ENCODE measurements around the gene B4GALT4. TPM values are rescaled to one million over a fixed set of nuclear protein-coding genes. Genes with fewer than 3 reads are reported as not detected.
"Not testable (repeated sequence)": the region's sequence is repeated elsewhere in the genome, so short reads cannot be mapped to it uniquely, and the experiment has no call there.

Gene B4GALT4
- total RNA-seq, 3 donors from 2014 or later (not counting 1 experiment from before 2014, with no cell fraction given), result 35.1 to 54.1 (median 48.8) TPM

- intact Hi-C loops (cut with micrococcal nuclease), result no loop called here
- no peak overlapping the region for H3K27ac Mint-ChIP-seq
These were observed 39.0 kb upstream of the B4GALT4 start for GRCh38 chr3:119279584-119280243.

GRCh38 chr3:119279101-119279554, 38.5 kb upstream of the B4GALT4 start:
- Histone ChIP-seq H3K4me3 (ENCODE audit: low read length) (no peak overlapping the region), H3K9me3 (ENCODE audit: control insufficient read depth, insufficient read depth, low read length) (peaks cover 8% of the 10 kb centered on the region), H3K27me3 (ENCODE audit: control insufficient read depth, insufficient read depth, low read length) (no peaks in the 10 kb centered on the region), H3K27ac (ENCODE audit: low read length) (no peak overlapping the region), H3K36me3 (ENCODE audit: control insufficient read depth, insufficient read depth, low read length) (no peaks in the 10 kb centered on the region), H3K4me1 (ENCODE audit: control insufficient read depth, insufficient read depth, low read length) (no peaks in the 10 kb centered on the region)
- Mint-ChIP-seq H3K36me3 (peaks cover 8% of the 10 kb centered on the region), H3K4me3 (no peak overlapping the region), H3K4me1 (peaks cover 0 to 5% of the 10 kb centered on the region in 2 donors), H3K27ac (no peak overlapping the region), H3K27me3 (ENCODE audit: low read depth in 2 of 2) (no peaks in the 10 kb centered on the region), H3K9me3 (peaks cover 0 to 3% of the 10 kb centered on the region in 2 donors)
- intact Hi-C loops (cut with micrococcal nuclease), result no loop called here
- DNase-seq (no peak), ATAC-seq (no peak)
- no peak for TF ChIP-seq CTCF (IDR thresholded peaks at IDR 0.05)
- 88% methylated on average over 5 of the region's 6 CpGs for WGBS (ENCODE audit: insufficient coverage)

More at GRCh38 chr3:119279584-119280243, 39.0 kb upstream of the B4GALT4 start:
- Histone ChIP-seq H3K27ac (ENCODE audit: low read length) (no peak overlapping the region), H3K36me3 (ENCODE audit: control insufficient read depth, insufficient read depth, low read length) (no peaks in the 10 kb centered on the region), H3K4me3 (ENCODE audit: low read length) (no peak overlapping the region), H3K9me3 (ENCODE audit: control insufficient read depth, insufficient read depth, low read length) (peaks cover 8% of the 10 kb centered on the region), H3K4me1 (ENCODE audit: control insufficient read depth, insufficient read depth, low read length) (no peaks in the 10 kb centered on the region), H3K27me3 (ENCODE audit: control insufficient read depth, insufficient read depth, low read length) (no peaks in the 10 kb centered on the region)
- H3K4me3 Mint-ChIP-seq, result no peak overlapping the region
- ATAC-seq (no peak), DNase-seq (no peak)
- TF ChIP-seq CTCF (IDR thresholded peaks at IDR 0.05), result no peak
- no peaks in the 10 kb centered on the region for H3K27me3 Mint-ChIP-seq (ENCODE audit: low read depth in 2 of 2)
- H3K4me1 Mint-ChIP-seq, result peaks cover 0 to 3% of the 10 kb centered on the region in 2 donors
- WGBS (ENCODE audit: insufficient coverage), result 88% methylated on average over 5 of the region's 5 CpGs
- peaks cover 8% of the 10 kb centered on the region for H3K36me3 Mint-ChIP-seq
- H3K9me3 Mint-ChIP-seq, result peaks cover 0 to 3% of the 10 kb centered on the region in 2 donors

- no peaks in the 10 kb centered on the region for H3K9me3 ChIP-seq (ENCODE audit: control insufficient read depth, insufficient read depth, low read length)
- H3K27ac ChIP-seq (ENCODE audit: low read length), result no peak overlapping the region
- no peak for TF ChIP-seq CTCF (IDR thresholded peaks at IDR 0.05)
- H3K27me3 ChIP-seq (ENCODE audit: control insufficient read depth, insufficient read depth, low read length), result no peaks in the 10 kb centered on the region
- H3K4me3 ChIP-seq (ENCODE audit: low read length), result no peak overlapping the region
- no peaks in the 10 kb centered on the region for H3K9me3 Mint-ChIP-seq
- H3K27ac Mint-ChIP-seq, result no peak overlapping the region
- H3K4me3 Mint-ChIP-seq, result no peak overlapping the region
- ATAC-seq, result no peak
- peaks cover 1% of the 10 kb centered on the region for H3K36me3 Mint-ChIP-seq
- H3K36me3 ChIP-seq (ENCODE audit: control insufficient read depth, insufficient read depth, low read length), result no peaks in the 10 kb centered on the region
- H3K27me3 Mint-ChIP-seq (ENCODE audit: low read depth in 2 of 2), result peaks cover 0 to 6% of the 10 kb centered on the region in 2 donors
- intact Hi-C loops (cut with micrococcal nuclease), result no loop called here
- H3K4me1 Mint-ChIP-seq, result peaks cover 0 to 5% of the 10 kb centered on the region in 2 donors
- no peaks in the 10 kb centered on the region for H3K4me1 ChIP-seq (ENCODE audit: control insufficient read depth, insufficient read depth, low read length)
- no peak for DNase-seq
- WGBS (ENCODE audit: insufficient coverage), result 69% methylated on average over 5 of the region's 5 CpGs
These were observed 36.0 kb upstream of the B4GALT4 start for GRCh38 chr3:119276680-119277079.

- WGBS (ENCODE audit: insufficient coverage), result 93% methylated on average over 1 of the region's 2 CpGs
- H3K4me3 ChIP-seq (ENCODE audit: low read length); H3K9me3 ChIP-seq (ENCODE audit: control insufficient read depth, insufficient read depth, low read length); H3K4me1 ChIP-seq (ENCODE audit: control insufficient read depth, insufficient read depth, low read length); H3K27me3 ChIP-seq (ENCODE audit: control insufficient read depth, insufficient read depth, low read length); H3K4me3 Mint-ChIP-seq; intact Hi-C loops (cut with micrococcal nuclease); DNase-seq; H3K27ac Mint-ChIP-seq; H3K36me3 ChIP-seq (ENCODE audit: control insufficient read depth, insufficient read depth, low read length); ATAC-seq; H3K4me1 Mint-ChIP-seq; H3K27ac ChIP-seq (ENCODE audit: low read length); H3K9me3 Mint-ChIP-seq: not testable (repeated sequence)
- Mint-ChIP-seq H3K36me3 (peaks cover 13% of the 10 kb centered on the region), H3K27me3 (ENCODE audit: low read depth in 2 of 2) (peaks cover 18 to 45% of the 10 kb centered on the region in 2 donors)
These were observed 29.5 kb upstream of the B4GALT4 start for GRCh38 chr3:119270212-119270611.
